ENCODE results near the gene MOXD1. TPM values are rescaled to one million over a fixed set of nuclear protein-coding genes. Genes with fewer than 3 reads are reported as not detected.

Gene MOXD1
- total RNA-seq, 1 experiment from 2014 or later = 1.0 TPM

DNA sequence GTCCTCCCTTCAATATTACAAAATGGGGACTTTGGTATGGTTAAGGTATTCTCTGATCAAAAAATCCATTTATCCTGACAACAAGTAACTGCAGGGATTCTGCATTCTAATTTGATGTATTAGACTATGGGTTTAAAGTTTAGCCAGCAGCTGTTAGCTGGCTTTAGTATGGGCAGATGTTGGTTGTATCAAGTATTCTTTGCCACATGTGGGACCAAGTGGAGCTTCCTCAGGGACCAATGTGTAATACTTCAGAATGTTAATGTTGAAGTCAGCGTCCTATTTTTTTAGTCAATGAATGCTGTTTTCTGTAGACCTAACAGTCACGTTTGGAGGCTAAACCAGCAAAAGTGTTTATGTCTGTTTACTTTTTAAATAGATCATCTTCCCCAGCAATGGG, 41.4 kb downstream of the MOXD1 start:
- no TSS peak for BruUV-seq (replicated peaks)
- intact Hi-C loops (cut with micrococcal nuclease) = no loop called here
- RAD21 ChIA-PET (ENCODE audit: low non-redundant PET in 1 of 2, low total read pairs in 2 of 2, uncharacterized antibody in 2 of 2, unreplicated experiment in 2 of 2) = no interaction called here

More for the DNA sequence above, 41.4 kb downstream of the MOXD1 start:
- TF ChIP-seq, protein P1, sequence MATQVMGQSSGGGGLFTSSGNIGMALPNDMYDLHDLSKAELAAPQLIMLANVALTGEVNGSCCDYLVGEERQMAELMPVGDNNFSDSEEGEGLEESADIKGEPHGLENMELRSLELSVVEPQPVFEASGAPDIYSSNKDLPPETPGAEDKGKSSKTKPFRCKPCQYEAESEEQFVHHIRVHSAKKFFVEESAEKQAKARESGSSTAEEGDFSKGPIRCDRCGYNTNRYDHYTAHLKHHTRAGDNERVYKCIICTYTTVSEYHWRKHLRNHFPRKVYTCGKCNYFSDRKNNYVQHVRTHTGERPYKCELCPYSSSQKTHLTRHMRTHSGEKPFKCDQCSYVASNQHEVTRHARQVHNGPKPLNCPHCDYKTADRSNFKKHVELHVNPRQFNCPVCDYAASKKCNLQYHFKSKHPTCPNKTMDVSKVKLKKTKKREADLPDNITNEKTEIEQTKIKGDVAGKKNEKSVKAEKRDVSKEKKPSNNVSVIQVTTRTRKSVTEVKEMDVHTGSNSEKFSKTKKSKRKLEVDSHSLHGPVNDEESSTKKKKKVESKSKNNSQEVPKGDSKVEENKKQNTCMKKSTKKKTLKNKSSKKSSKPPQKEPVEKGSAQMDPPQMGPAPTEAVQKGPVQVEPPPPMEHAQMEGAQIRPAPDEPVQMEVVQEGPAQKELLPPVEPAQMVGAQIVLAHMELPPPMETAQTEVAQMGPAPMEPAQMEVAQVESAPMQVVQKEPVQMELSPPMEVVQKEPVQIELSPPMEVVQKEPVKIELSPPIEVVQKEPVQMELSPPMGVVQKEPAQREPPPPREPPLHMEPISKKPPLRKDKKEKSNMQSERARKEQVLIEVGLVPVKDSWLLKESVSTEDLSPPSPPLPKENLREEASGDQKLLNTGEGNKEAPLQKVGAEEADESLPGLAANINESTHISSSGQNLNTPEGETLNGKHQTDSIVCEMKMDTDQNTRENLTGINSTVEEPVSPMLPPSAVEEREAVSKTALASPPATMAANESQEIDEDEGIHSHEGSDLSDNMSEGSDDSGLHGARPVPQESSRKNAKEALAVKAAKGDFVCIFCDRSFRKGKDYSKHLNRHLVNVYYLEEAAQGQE (IDR thresholded peaks at IDR 0.05; ENCODE audit: low read depth) = no peak
- no peak for TF ChIP-seq JUND (IDR thresholded peaks at IDR 0.05)
- TF ChIP-seq, protein P2, sequence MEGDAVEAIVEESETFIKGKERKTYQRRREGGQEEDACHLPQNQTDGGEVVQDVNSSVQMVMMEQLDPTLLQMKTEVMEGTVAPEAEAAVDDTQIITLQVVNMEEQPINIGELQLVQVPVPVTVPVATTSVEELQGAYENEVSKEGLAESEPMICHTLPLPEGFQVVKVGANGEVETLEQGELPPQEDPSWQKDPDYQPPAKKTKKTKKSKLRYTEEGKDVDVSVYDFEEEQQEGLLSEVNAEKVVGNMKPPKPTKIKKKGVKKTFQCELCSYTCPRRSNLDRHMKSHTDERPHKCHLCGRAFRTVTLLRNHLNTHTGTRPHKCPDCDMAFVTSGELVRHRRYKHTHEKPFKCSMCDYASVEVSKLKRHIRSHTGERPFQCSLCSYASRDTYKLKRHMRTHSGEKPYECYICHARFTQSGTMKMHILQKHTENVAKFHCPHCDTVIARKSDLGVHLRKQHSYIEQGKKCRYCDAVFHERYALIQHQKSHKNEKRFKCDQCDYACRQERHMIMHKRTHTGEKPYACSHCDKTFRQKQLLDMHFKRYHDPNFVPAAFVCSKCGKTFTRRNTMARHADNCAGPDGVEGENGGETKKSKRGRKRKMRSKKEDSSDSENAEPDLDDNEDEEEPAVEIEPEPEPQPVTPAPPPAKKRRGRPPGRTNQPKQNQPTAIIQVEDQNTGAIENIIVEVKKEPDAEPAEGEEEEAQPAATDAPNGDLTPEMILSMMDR (IDR thresholded peaks at IDR 0.05 in 2 of 3, conservative IDR thresholded peaks at IDR 0.05 in 1 of 3; ENCODE audit: borderline replicate concordance in 1 of 3, insufficient read depth in 1 of 3, low read depth in 2 of 3, low read length in 2 of 3) = no peak
- no peak for TF ChIP-seq EZH2 (IDR thresholded peaks at IDR 0.05)
- no peak for TF ChIP-seq ELF1 (IDR thresholded peaks at IDR 0.05; ENCODE audit: borderline replicate concordance, low read depth)
- TF ChIP-seq ZFX (IDR thresholded peaks at IDR 0.05) = no peak
- TF ChIP-seq TCF7L2 (IDR thresholded peaks at IDR 0.05; ENCODE audit: borderline replicate concordance, extremely low read depth, insufficient read depth, insufficient read length) = no peak
- TF ChIP-seq POLR2A (IDR thresholded peaks at IDR 0.05; ENCODE audit: borderline replicate concordance, extremely low read depth, insufficient read depth, insufficient read length) = no peak
- TF ChIP-seq RAD21 (IDR thresholded peaks at IDR 0.05; ENCODE audit: low read depth) = no peak
- no peak for TF ChIP-seq YY1 (IDR thresholded peaks at IDR 0.05; ENCODE audit: extremely low read depth, insufficient replicate concordance, low read depth, low read length)
- no peak for TF ChIP-seq CBX3 (IDR thresholded peaks at IDR 0.05; ENCODE audit: low read depth)
- no peak for TF ChIP-seq EZH2phosphoT487 (IDR thresholded peaks at IDR 0.05; ENCODE audit: borderline replicate concordance)
- no peak for TF ChIP-seq FOSL1 (IDR thresholded peaks at IDR 0.05; ENCODE audit: low read depth)
- TF ChIP-seq, protein P3, sequence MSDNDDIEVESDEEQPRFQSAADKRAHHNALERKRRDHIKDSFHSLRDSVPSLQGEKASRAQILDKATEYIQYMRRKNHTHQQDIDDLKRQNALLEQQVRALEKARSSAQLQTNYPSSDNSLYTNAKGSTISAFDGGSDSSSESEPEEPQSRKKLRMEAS (IDR thresholded peaks at IDR 0.05) = no peak
- TF ChIP-seq SP1 (IDR thresholded peaks at IDR 0.05; ENCODE audit: low read depth) = no peak
- TF ChIP-seq, protein P4, sequence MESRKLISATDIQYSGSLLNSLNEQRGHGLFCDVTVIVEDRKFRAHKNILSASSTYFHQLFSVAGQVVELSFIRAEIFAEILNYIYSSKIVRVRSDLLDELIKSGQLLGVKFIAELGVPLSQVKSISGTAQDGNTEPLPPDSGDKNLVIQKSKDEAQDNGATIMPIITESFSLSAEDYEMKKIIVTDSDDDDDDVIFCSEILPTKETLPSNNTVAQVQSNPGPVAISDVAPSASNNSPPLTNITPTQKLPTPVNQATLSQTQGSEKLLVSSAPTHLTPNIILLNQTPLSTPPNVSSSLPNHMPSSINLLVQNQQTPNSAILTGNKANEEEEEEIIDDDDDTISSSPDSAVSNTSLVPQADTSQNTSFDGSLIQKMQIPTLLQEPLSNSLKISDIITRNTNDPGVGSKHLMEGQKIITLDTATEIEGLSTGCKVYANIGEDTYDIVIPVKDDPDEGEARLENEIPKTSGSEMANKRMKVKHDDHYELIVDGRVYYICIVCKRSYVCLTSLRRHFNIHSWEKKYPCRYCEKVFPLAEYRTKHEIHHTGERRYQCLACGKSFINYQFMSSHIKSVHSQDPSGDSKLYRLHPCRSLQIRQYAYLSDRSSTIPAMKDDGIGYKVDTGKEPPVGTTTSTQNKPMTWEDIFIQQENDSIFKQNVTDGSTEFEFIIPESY (IDR thresholded peaks at IDR 0.05; ENCODE audit: extremely low read depth, insufficient replicate concordance, low read length) = no peak
- TF ChIP-seq SRF (IDR thresholded peaks at IDR 0.05; ENCODE audit: low read depth) = no peak
- no peak for TF ChIP-seq ZNF274 (IDR thresholded peaks at IDR 0.05; ENCODE audit: low read depth, low read length)
- TF ChIP-seq SIN3A (IDR thresholded peaks at IDR 0.05; ENCODE audit: low read depth) = no peak
- Histone ChIP-seq H3K36me3 (ENCODE audit: control insufficient read depth in 1 of 2, insufficient read depth in 2 of 2, low read length in 2 of 2) (no peaks in the 10 kb centered on the region), H3K4me2 (ENCODE audit: low read length) (no peak overlapping the region), H3K27ac (ENCODE audit: low read depth, low read length) (no peak overlapping the region), H3K9ac (ENCODE audit: low read length) (no peak overlapping the region), H2AFZ (ENCODE audit: low read depth, low read length, poor library complexity, severe bottlenecking) (no peak overlapping the region), H3K27me3 (ENCODE audit: insufficient read depth, low read length) (no peaks in the 10 kb centered on the region), H4K20me1 (ENCODE audit: insufficient read depth) (no peaks in the 10 kb centered on the region), H3K79me2 (ENCODE audit: insufficient read depth, low read length) (no peaks in the 10 kb centered on the region), H3K9me2 (ENCODE audit: insufficient read depth) (no peaks in the 10 kb centered on the region), H3K9me3 (ENCODE audit: control insufficient read depth in 1 of 2, insufficient read depth in 1 of 2, low read depth in 1 of 2, low read length in 2 of 2) (no peaks in the 10 kb centered on the region), H3K4me1 (ENCODE audit: control insufficient read depth in 1 of 2, insufficient read depth in 2 of 2, low read length in 2 of 2) (peaks cover 0 to 3% of the 10 kb centered on the region in 2 experiments; a peak in 1 of 4 replicates), H3K4me3 (replicated peaks in 1 of 2; ENCODE audit: low read depth in 1 of 2, low read length in 2 of 2) (no peak overlapping the region)
- ChIA-PET POLR2A (no interaction called here), CTCF (no interaction called here)
- no peak for DNase-seq (ENCODE audit: low read depth, low spot score)
- no peak for ATAC-seq

Measured in HCT116 (cell line).